Astrocyte (in vitro differentiated cells and primary cell): Measurements from ENCODE around the gene SOX5.

ENCODE experiments used
- EZH2 ChIP-seq: IDR thresholded peaks from 2 replicates; pipeline ENCODE4 v1.6.1; 2012; ENCODE audit warnings: mild to moderate bottlenecking, low read length, inconsistent platforms; ENCODE audit not compliant: insufficient read depth
- TF ChIP-seq, protein P1 (sequence below): IDR thresholded peaks from 2 replicates; pipeline ENCODE4 v1.5.1; 2011; ENCODE audit warnings: low read depth, mild to moderate bottlenecking, inconsistent platforms, low read length, moderate library complexity; ENCODE audit not compliant: insufficient read depth

DNA sequence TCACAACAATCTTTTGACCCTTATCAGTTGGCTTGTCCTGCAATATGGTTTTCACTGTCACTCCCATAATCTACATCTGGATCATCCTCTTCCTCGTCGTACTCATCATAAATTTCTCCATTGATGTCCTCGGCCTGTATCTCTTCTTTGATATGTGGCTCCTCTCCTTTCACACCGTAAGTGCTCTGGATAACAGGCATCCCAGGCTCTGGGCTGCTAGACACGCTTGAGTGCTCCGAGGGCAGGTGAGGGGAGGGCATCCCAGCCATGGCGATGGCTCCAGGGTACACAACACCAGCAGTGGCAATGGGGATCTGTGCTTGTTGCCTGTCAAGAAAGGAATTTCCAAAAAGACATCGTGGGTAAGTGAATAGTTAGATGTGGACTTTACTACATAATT lies 415.3 kb downstream of the SOX5 start:
- TF ChIP-seq, protein P1, sequence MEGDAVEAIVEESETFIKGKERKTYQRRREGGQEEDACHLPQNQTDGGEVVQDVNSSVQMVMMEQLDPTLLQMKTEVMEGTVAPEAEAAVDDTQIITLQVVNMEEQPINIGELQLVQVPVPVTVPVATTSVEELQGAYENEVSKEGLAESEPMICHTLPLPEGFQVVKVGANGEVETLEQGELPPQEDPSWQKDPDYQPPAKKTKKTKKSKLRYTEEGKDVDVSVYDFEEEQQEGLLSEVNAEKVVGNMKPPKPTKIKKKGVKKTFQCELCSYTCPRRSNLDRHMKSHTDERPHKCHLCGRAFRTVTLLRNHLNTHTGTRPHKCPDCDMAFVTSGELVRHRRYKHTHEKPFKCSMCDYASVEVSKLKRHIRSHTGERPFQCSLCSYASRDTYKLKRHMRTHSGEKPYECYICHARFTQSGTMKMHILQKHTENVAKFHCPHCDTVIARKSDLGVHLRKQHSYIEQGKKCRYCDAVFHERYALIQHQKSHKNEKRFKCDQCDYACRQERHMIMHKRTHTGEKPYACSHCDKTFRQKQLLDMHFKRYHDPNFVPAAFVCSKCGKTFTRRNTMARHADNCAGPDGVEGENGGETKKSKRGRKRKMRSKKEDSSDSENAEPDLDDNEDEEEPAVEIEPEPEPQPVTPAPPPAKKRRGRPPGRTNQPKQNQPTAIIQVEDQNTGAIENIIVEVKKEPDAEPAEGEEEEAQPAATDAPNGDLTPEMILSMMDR, result no peak
- no peak for TF ChIP-seq EZH2
